ENCODE data around the gene DNAH8. TPM values are rescaled to one million over a fixed set of nuclear protein-coding genes. Genes with fewer than 3 reads are reported as not detected.

The DNAH8 gene
- total and polyA plus RNA-seq, 2 donors from 2014 or later = 0.50 TPM; not detected in 1

GRCh38 chr6:38716825-38717224 lies 1.7 kb downstream of the DNAH8 start:
- no peaks in the 10 kb centered on the region for H3K9me3 ChIP-seq (ENCODE audit: control insufficient read depth in 2 of 3, insufficient read depth in 1 of 3, low read length in 3 of 3)
- H3K27me3 ChIP-seq (ENCODE audit: control insufficient read depth, insufficient read depth, low read length) = peaks cover 10% of the 10 kb centered on the region
- DNase-seq = no peak
- TF ChIP-seq, protein P1, sequence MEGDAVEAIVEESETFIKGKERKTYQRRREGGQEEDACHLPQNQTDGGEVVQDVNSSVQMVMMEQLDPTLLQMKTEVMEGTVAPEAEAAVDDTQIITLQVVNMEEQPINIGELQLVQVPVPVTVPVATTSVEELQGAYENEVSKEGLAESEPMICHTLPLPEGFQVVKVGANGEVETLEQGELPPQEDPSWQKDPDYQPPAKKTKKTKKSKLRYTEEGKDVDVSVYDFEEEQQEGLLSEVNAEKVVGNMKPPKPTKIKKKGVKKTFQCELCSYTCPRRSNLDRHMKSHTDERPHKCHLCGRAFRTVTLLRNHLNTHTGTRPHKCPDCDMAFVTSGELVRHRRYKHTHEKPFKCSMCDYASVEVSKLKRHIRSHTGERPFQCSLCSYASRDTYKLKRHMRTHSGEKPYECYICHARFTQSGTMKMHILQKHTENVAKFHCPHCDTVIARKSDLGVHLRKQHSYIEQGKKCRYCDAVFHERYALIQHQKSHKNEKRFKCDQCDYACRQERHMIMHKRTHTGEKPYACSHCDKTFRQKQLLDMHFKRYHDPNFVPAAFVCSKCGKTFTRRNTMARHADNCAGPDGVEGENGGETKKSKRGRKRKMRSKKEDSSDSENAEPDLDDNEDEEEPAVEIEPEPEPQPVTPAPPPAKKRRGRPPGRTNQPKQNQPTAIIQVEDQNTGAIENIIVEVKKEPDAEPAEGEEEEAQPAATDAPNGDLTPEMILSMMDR (IDR thresholded peaks at IDR 0.05; ENCODE audit: borderline replicate concordance, extremely low read depth, insufficient read depth) = no peak
- H3K4me3 ChIP-seq (ENCODE audit: low read length in 3 of 3) = no peak overlapping the region
- no peaks in the 10 kb centered on the region for H3K36me3 ChIP-seq (ENCODE audit: control insufficient read depth in 2 of 3, insufficient read depth in 3 of 3, low read length in 3 of 3)
- H3K4me1 ChIP-seq (ENCODE audit: control insufficient read depth in 2 of 3, insufficient read depth in 2 of 3, low read depth in 1 of 3, low read length in 3 of 3) = no peaks in the 10 kb centered on the region
- FAIRE-seq = no peak
- no peak overlapping the region for H3K27ac ChIP-seq (ENCODE audit: low read depth in 2 of 2, low read length in 2 of 2)
- H3K9ac ChIP-seq (ENCODE audit: low read length in 3 of 3) = no peak overlapping the region
- intact Hi-C loops (cut with DNase I) = no loop called here

DNA sequence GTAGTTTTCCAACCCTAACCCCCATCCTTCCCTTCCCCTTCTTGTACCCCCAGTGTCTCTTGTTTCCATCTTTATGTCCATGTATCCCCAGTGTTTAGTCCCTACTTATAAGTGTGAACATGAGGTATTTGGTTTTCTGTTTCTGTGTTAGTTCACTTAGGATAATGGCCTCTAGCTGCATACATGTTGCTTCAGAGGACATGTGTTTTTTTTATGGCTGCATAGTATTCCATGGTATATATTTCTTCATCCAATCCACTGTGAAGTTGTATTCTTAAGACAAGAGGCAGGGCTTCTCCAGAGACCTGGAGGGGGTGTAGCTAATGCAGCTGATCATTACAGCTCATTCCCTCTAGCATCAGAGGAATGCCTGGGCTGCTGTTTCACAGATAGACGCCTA lies 4.2 kb downstream of the DNAH8 start:
- Histone ChIP-seq H3K9me3 (ENCODE audit: control insufficient read depth in 2 of 3, insufficient read depth in 1 of 3, low read length in 3 of 3) (no peaks in the 10 kb centered on the region), H3K27me3 (ENCODE audit: control insufficient read depth, insufficient read depth, low read length) (peaks cover 5% of the 10 kb centered on the region), H3K36me3 (ENCODE audit: control insufficient read depth in 2 of 3, insufficient read depth in 3 of 3, low read length in 3 of 3) (no peaks in the 10 kb centered on the region), H3K9ac (ENCODE audit: low read length in 3 of 3) (no peak overlapping the region), H3K4me3 (ENCODE audit: low read length in 3 of 3) (no peak overlapping the region), H3K27ac (ENCODE audit: low read depth in 2 of 2, low read length in 2 of 2) (no peak overlapping the region), H3K4me1 (ENCODE audit: control insufficient read depth in 2 of 3, insufficient read depth in 2 of 3, low read depth in 1 of 3, low read length in 3 of 3) (no peaks in the 10 kb centered on the region)
- TF ChIP-seq, protein P1 (IDR thresholded peaks at IDR 0.05; ENCODE audit: borderline replicate concordance, extremely low read depth, insufficient read depth) = no peak
- no peak for FAIRE-seq
- intact Hi-C loops (cut with DNase I) = no loop called here
- no peak for DNase-seq

- intact Hi-C loops (cut with DNase I) = no loop called here
These were observed 5.2 kb downstream of the DNAH8 start for GRCh38 chr6:38720295-38720694.

More at GRCh38 chr6:38720295-38720694, 5.2 kb downstream of the DNAH8 start:
- H3K9ac ChIP-seq (ENCODE audit: low read length in 3 of 3) = no peak overlapping the region
- no peaks in the 10 kb centered on the region for H3K36me3 ChIP-seq (ENCODE audit: control insufficient read depth in 2 of 3, insufficient read depth in 3 of 3, low read length in 3 of 3)
- H3K27ac ChIP-seq (ENCODE audit: low read depth in 2 of 2, low read length in 2 of 2) = no peak overlapping the region
- peaks cover 5% of the 10 kb centered on the region for H3K27me3 ChIP-seq (ENCODE audit: control insufficient read depth, insufficient read depth, low read length)
- no peaks in the 10 kb centered on the region for H3K4me1 ChIP-seq (ENCODE audit: control insufficient read depth in 2 of 3, insufficient read depth in 2 of 3, low read depth in 1 of 3, low read length in 3 of 3)
- no peak overlapping the region for H3K4me3 ChIP-seq (ENCODE audit: low read length in 3 of 3)
- H3K9me3 ChIP-seq (ENCODE audit: control insufficient read depth in 2 of 3, insufficient read depth in 1 of 3, low read length in 3 of 3) = no peaks in the 10 kb centered on the region
- TF ChIP-seq, protein P1 (IDR thresholded peaks at IDR 0.05; ENCODE audit: borderline replicate concordance, extremely low read depth, insufficient read depth) = no peak
- no peak for FAIRE-seq
- DNase-seq = no peak

Data from kidney (tissue), 14 donors.